GM12878 (cell line): ENCODE data around the gene BLCAP. TPM values are rescaled to one million over a fixed set of nuclear protein-coding genes. Genes with fewer than 3 reads are reported as not detected.
"Not testable (repeated sequence)": the region's sequence is repeated elsewhere in the genome, so short reads cannot be mapped to it uniquely, and the experiment has no call there.

Source experiments
- ATAC-seq: fragments of 200-7000 bp; cut with Tn5 transposase; 3 replicates; pipeline ENCODE4 v1.9.1; 2020; ENCODE audit warnings: mild to moderate bottlenecking, moderate library complexity
- BruUV-seq: library from RNA; stranded (reverse); fragments of 400-500 nt; replicated peaks from 2 replicates; lab custom pipeline; 2021; lab: Mats Ljungman, UMichigan
- CTCF ChIA-PET: fragments of 300-600 bp; sonication (Branson Sonifier 250); formaldehyde crosslinking; extraction: SDS; loops from one replicate; lab custom pipeline; 2021; ENCODE audit warnings: inconsistent platforms; lab: Yijun Ruan, JAX
- POLR2A ChIA-PET: fragments of 350-600 bp; formaldehyde crosslinking; extraction: SDS; loops from one replicate; lab custom pipeline; 2021; ENCODE audit warnings: inconsistent platforms; lab: Charles Lee
- RAD21 ChIA-PET: fragments of 300-600 bp; sonication (Branson Sonifier 250); formaldehyde crosslinking; loops from one replicate; lab custom pipeline; 2023; ENCODE audit warnings: antibody characterized with exemption; ENCODE audit not compliant: unreplicated experiment; lab: Charles Lee
- SMC1A ChIA-PET: fragments of 300-600 bp; sonication (Branson Sonifier 250); formaldehyde crosslinking; loops from one replicate; lab custom pipeline; 2023; ENCODE audit not compliant: unreplicated experiment, uncharacterized antibody; lab: Charles Lee
- DNase-seq: peaks from one replicate; pipeline ENCODE4 v3.0.0-alpha.2; 2011; ENCODE audit warnings: low read depth, low spot score
- FAIRE-seq: peaks from 3 replicates; lab custom pipeline; 2011; peaks lifted over from hg19 to GRCh38; lab: Jason Lieb, UNC
- H2AFZ ChIP-seq: 2 replicates; pipeline ENCODE4 v1.6.0; 2011; ENCODE audit warnings: low read depth, low read length, control low read depth; ENCODE audit not compliant: control insufficient read depth
- H3K27ac ChIP-seq: 2 replicates; pipeline ENCODE4 v1.5.1; 2011; ENCODE audit warnings: control low read depth; ENCODE audit not compliant: control insufficient read depth, insufficient read depth
- H3K27me3 ChIP-seq, 2 experiments: replicated peaks in 1 of 2; 2 replicates each; pipeline versions ENCODE4 v1.6.0 to v1.6.1; 2011; ENCODE audit warnings: low read length in 1 of 2; ENCODE audit not compliant: control insufficient read depth in 2 of 2, insufficient read depth in 2 of 2
- H3K36me3 ChIP-seq, 2 experiments: 2 replicates each; pipeline ENCODE4 v1.5.1; 2011; ENCODE audit warnings: low read length in 1 of 2; ENCODE audit not compliant: control insufficient read depth in 2 of 2, insufficient read depth in 2 of 2
- H3K4me1 ChIP-seq: 2 replicates; pipeline ENCODE4 v1.6.1; 2011; ENCODE audit warnings: mild to moderate bottlenecking, low read length, moderate library complexity, mixed read lengths; ENCODE audit not compliant: control insufficient read depth, insufficient read depth
- H3K4me2 ChIP-seq: 2 replicates; pipeline ENCODE4 v1.6.0; 2011; ENCODE audit warnings: control low read depth; ENCODE audit not compliant: control insufficient read depth, insufficient read depth
- H3K4me3 ChIP-seq: fragments of 200-600 bp; sonication (generic); 2 replicates; pipeline ENCODE4 v1.5.1; 2016
- H3K79me2 ChIP-seq: 2 replicates; pipeline ENCODE4 v1.6.0; 2011; ENCODE audit warnings: low read length; ENCODE audit not compliant: control insufficient read depth, insufficient read depth
- H3K9ac ChIP-seq: 2 replicates; pipeline ENCODE4 v1.8.0; 2011; ENCODE audit warnings: low read length, control low read depth, mixed read lengths; ENCODE audit not compliant: control insufficient read depth, insufficient read depth
- H3K9me3 ChIP-seq: replicated peaks from 3 replicates; pipeline ENCODE4 v1.5.1; 2011; ENCODE audit warnings: mild to moderate bottlenecking, low read length; ENCODE audit not compliant: control insufficient read depth, insufficient read depth
- H4K20me1 ChIP-seq: 2 replicates; pipeline ENCODE4 v1.6.0; 2011; ENCODE audit not compliant: control insufficient read depth, insufficient read depth
- BACH1 ChIP-seq: fragments of 450-650 bp; IDR thresholded peaks from 2 replicates; pipeline ENCODE4 v1.6.1; 2017; ENCODE audit warnings: mild to moderate bottlenecking, borderline replicate concordance
- PML ChIP-seq: IDR thresholded peaks from 2 replicates; pipeline ENCODE4 v1.6.1; 2012; ENCODE audit warnings: low read length, inconsistent platforms
- TAF1 ChIP-seq: IDR thresholded peaks from 2 replicates; pipeline ENCODE4 v1.6.1; 2011; ENCODE audit warnings: mild to moderate bottlenecking, low read depth, low read length, borderline replicate concordance
- ZNF384 ChIP-seq: IDR thresholded peaks from 2 replicates; pipeline ENCODE4 v1.6.1; 2012; ENCODE audit warnings: low read depth, mild to moderate bottlenecking, low read length, improper control_type of control experiment, borderline replicate concordance
- WGBS: methylation state at CpG from one replicate; pipeline ENCODE4 v1.1.6; 2016; ENCODE audit warnings: low lambda C conversion rate; ENCODE audit not compliant: insufficient replicate concordance, insufficient coverage; ENCODE audit errors: missing lambda C conversion rate; 5-methylcytosine and 5-hydroxymethylcytosine counted together
- in situ Hi-C: fragments of 300-500 bp; cut with MboI; formaldehyde crosslinking; loops from 9 replicates; pipeline ENCODE4 v1.14.3; 2018; ENCODE audit warnings: mixed read lengths
- intact Hi-C: fragments of 100-400 bp; cut with micrococcal nuclease; formaldehyde crosslinking; loops from one replicate; pipeline ENCODE4 v1.14.2; 2022; ENCODE audit not compliant: unreplicated experiment
- polyA plus RNA-seq, 11 experiments: library from polyadenylated mRNA; depleted of rRNA in 4 of 11; unstranded in 6 of 11; stranded (reverse) in 5 of 11; fragments of >200 nt; fragmentation: Nextera tagmentation in 4 of 11; fragmentation: Illumina TruSeq in 1 of 11; extraction: Ambion mirVana in 4 of 11; extraction: Trizol in 1 of 11; gene quantifications; 1 replicate in 1 of 11; 2 replicates in 10 of 11; pipeline versions ENCODE4 v1.2.1 to v1.2.3, GENCODE V29; 2011 to 2016; ENCODE audit warnings: inconsistent platforms in 2 of 11, missing spikeins in 2 of 11, low read depth in 1 of 11
- total RNA-seq, 4 experiments: library from RNA; depleted of rRNA in 3 of 4; stranded (reverse); fragments of >200 nt in 3 of 4; fragmentation: Illumina TruSeq in 1 of 4; extraction: Trizol in 1 of 4; gene quantifications; 2 replicates each; pipeline versions ENCODE4 v1.2.1 to v1.2.3, GENCODE V29; 2013 to 2021
- TF ChIP-seq, protein P1 (sequence below): fragments of 450-650 bp; IDR thresholded peaks from 2 replicates; pipeline ENCODE4 v1.6.1; 2017; ENCODE audit warnings: mild to moderate bottlenecking, moderate library complexity
- TF ChIP-seq, protein P2 (sequence below): fragments of 450-650 bp; IDR thresholded peaks from 2 replicates; pipeline ENCODE4 v1.6.1; 2014; ENCODE audit warnings: mild to moderate bottlenecking

Gene BLCAP
- total and polyA plus RNA-seq, 10 of the 15 experiments (the other 5 are each of a cell fraction or from before 2014, with no cell fraction given) = 24.6 to 62.3 (median 47.3) TPM

GRCh38 chr20:37540838-37541237 lies 13.2 kb upstream of the BLCAP start:
- H3K4me1 ChIP-seq, H2AFZ ChIP-seq, H3K9ac ChIP-seq, H3K27me3 ChIP-seq, intact Hi-C loops, H3K4me3 ChIP-seq, H3K79me2 ChIP-seq, H4K20me1 ChIP-seq, ATAC-seq, H3K9me3 ChIP-seq, H3K27ac ChIP-seq, H3K36me3 ChIP-seq, H3K4me2 ChIP-seq, FAIRE-seq, BruUV-seq, in situ Hi-C loops, DNase-seq: not testable (repeated sequence)
- RAD21 ChIA-PET = interaction anchor here (0.9 kb wide), 1 partner anchor 270 kb away, joined by 4 read pairs; no protein-coding TSS in a partner anchor
- 14% methylated on average over 1 of the region's 1 CpG for WGBS
- SMC1A ChIA-PET = interaction anchor here (0.6 to 1.8 kb wide), 3 partner anchors 8 to 433 kb away, joined by 3 to 6 read pairs (median 4); no protein-coding TSS in a partner anchor
- CTCF ChIA-PET = interaction anchor here (0.7 to 2.1 kb wide), 3 partner anchors 340 to 773 kb away, joined by 3 to 5 read pairs (median 4); no protein-coding TSS in a partner anchor
- POLR2A ChIA-PET = interaction anchor here (0.6 to 0.7 kb wide), 2 partner anchors 209 to 493 kb away, joined by 4 to 5 read pairs; partner anchors contain the start of gene RPRD1B

GRCh38 chr20:37540001-37540400 lies 12.3 kb upstream of the BLCAP start:
- Histone ChIP-seq H4K20me1 (no peaks in the 10 kb centered on the region), H3K4me3 (no peak overlapping the region), H3K9ac (no peak overlapping the region), H3K4me2 (no peak overlapping the region), H3K9me3 (no peaks in the 10 kb centered on the region; the same call in 2 of the 3 replicates), H3K4me1 (peaks cover 10% of the 10 kb centered on the region), H2AFZ (no peak overlapping the region), H3K79me2 (no peaks in the 10 kb centered on the region), H3K27me3 (no peaks in the 10 kb centered on the region), H3K27ac (no peak overlapping the region), H3K36me3 (no peaks in the 10 kb centered on the region)
- ChIA-PET SMC1A (interaction anchor here (0.7 kb wide), 1 partner anchor 347 kb away, joined by 4 read pairs; no protein-coding TSS in a partner anchor), POLR2A (interaction anchor here (0.7 to 0.9 kb wide), 2 partner anchors 269 to 350 kb away, joined by 3 read pairs; no protein-coding TSS in a partner anchor), RAD21 (no interaction called here), CTCF (interaction anchor here (1.4 kb wide), 1 partner anchor 348 kb away, joined by 5 read pairs; no protein-coding TSS in a partner anchor)
- DNase-seq (no peak), FAIRE-seq (no peak), ATAC-seq (no peak)
- in situ Hi-C loops = no loop called here
- TF ChIP-seq ZNF384 (no peak), PML (no peak), TAF1 (no peak), BACH1 (no peak)
- TF ChIP-seq, protein P1, sequence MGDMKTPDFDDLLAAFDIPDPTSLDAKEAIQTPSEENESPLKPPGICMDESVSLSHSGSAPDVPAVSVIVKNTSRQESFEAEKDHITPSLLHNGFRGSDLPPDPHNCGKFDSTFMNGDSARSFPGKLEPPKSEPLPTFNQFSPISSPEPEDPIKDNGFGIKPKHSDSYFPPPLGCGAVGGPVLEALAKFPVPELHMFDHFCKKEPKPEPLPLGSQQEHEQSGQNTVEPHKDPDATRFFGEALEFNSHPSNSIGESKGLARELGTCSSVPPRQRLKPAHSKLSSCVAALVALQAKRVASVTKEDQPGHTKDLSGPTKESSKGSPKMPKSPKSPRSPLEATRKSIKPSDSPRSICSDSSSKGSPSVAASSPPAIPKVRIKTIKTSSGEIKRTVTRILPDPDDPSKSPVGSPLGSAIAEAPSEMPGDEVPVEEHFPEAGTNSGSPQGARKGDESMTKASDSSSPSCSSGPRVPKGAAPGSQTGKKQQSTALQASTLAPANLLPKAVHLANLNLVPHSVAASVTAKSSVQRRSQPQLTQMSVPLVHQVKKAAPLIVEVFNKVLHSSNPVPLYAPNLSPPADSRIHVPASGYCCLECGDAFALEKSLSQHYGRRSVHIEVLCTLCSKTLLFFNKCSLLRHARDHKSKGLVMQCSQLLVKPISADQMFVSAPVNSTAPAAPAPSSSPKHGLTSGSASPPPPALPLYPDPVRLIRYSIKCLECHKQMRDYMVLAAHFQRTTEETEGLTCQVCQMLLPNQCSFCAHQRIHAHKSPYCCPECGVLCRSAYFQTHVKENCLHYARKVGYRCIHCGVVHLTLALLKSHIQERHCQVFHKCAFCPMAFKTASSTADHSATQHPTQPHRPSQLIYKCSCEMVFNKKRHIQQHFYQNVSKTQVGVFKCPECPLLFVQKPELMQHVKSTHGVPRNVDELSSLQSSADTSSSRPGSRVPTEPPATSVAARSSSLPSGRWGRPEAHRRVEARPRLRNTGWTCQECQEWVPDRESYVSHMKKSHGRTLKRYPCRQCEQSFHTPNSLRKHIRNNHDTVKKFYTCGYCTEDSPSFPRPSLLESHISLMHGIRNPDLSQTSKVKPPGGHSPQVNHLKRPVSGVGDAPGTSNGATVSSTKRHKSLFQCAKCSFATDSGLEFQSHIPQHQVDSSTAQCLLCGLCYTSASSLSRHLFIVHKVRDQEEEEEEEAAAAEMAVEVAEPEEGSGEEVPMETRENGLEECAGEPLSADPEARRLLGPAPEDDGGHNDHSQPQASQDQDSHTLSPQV = no peak
- TF ChIP-seq, protein P2, sequence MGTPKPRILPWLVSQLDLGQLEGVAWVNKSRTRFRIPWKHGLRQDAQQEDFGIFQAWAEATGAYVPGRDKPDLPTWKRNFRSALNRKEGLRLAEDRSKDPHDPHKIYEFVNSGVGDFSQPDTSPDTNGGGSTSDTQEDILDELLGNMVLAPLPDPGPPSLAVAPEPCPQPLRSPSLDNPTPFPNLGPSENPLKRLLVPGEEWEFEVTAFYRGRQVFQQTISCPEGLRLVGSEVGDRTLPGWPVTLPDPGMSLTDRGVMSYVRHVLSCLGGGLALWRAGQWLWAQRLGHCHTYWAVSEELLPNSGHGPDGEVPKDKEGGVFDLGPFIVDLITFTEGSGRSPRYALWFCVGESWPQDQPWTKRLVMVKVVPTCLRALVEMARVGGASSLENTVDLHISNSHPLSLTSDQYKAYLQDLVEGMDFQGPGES = no peak
- 8% methylated on average over 5 of the region's 5 CpGs for WGBS
- no TSS peak for BruUV-seq
- intact Hi-C loops = no loop called here
